HS-5 (cell line): ENCODE data around the gene CDH13.

Experiments
- DNase-seq: peaks from one replicate; pipeline ENCODE4 v3.0.0-alpha.2; 2012; ENCODE audit warnings: low read depth

Gene CDH13

DNA sequence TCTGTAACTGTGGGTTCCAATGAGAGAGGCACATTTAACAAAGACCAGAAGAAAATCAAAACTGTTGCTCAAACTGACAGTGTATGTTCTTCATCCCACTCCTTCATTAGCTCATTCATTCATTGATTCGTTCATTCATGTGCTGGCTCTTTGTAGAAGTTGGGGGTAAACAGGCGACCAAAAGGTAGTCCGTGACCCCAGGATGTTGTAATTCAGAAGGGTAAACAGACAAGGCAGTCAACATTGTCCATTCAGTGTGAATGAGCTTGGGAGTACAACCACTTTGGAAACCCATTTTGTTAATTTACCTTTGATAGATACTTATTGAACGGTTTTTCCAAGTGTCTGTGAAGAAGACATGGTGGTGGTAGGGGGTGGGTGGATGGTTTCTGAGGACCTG lies 26.1 kb downstream of the CDH13 start:
- no peak for DNase-seq

DNA sequence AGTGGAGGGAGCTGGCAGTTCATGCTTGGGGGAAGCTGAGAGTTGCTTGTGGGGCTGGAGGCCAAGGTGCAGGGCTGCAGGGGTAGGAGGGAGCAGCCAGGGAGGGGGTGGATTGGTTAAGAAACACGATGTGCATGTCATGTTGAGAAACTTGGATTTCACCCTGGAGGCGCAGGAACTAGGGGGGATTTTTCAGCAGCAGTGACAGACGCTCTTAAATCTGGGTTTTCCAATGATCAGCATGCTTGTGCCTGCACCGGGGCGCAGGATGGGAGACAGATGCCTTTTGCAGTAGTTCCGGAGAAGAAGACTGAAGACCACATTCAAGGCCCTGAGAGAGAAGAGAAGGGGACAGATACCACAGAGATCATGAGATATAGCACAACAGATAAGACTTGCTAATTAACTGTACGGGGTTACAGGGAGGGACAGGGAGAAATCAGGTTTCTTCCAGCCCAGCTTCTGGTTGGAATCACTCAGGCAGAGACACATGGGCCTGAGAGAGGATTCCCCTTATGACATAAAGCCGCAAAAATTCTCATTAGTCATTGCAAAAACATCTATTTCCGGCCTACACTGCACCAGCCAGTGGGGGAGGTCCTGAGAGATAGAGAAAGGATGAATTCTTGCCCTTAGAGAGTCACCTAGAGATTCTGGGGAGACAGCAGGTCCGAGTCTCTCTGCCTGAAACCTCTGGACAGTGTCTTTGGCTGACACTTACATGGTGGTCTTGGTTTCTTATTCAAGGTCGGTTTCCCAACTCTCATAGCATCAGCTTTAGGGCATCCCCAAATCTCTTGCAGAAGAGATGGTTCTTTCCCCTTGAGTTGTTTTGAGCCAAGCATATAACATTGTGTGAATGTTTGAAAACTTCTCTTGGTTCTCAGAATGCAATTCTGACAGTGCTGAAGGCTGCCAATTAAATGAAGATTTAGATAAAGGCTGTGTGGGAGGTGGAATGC lies 27.1 kb downstream of the CDH13 start:
- peak; percentile 79 for DNase-seq

DNA sequence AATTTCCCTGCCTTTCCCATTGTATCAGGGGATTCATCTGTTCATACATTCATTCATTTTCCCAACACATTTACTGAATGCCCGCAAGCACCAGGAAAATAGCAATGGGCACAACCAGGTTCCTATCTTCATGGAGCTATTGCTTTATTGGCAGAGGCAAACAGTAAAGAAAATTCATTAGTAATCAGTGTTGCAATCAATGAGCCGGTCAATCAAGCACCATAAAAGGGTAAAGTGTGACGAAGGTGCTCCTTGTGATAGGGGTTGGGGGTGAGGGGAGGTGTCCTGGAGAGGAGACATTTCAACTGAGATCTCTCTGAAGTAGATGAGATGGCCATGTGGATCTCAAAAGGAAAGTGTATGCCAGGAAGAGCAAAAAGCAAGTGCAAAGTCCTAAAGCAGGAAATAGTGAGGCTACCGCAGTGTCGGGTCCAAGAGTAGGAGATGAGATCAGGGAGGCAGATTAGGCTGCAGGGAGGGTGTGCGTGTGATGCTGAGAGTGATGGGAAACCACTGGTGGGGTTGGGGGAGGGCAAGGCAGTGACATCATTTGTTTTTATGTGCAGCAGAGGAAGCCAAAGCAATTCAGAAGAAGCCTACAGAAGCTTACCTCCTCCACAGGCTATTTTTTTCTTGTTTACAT lies 28.4 kb downstream of the CDH13 start:
- DNase-seq, result no peak

DNA sequence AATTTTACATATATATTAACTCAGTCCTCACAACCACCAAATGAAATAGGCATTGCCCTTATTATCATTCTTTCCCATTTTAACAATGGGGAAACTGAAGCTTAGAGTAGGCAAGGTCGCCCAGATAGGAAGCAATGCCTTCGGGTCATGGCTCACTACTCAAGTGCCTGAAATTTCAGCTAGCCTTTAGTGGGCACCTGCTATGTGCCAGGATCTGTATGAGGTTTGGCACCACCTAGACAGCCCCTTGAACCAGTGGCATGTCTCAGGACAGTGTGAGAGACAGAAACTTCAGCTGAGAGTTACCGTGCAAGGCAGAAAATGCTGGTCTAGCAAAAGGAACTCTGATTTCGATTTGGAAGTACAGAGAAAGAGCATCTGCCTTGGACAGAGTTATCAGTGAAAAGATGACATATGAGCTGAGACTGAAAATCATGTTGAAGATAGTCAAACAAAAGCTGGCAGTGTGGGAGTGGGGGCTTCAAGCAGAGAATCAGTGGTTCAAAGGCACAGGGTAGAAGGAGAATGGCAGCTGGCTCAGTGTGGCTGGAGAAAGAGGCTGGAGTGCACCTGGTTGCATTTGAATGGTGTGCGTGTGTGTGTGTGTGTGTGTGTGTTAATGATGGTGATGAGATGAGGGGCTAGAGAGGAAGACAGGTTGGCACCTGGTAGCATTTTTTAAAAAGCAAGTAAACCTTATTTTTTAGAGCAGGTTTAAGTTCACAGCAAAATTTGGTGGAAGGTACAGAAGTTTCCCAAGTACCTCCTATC lies 29.1 kb downstream of the CDH13 start:
- DNase-seq, result no peak

DNA sequence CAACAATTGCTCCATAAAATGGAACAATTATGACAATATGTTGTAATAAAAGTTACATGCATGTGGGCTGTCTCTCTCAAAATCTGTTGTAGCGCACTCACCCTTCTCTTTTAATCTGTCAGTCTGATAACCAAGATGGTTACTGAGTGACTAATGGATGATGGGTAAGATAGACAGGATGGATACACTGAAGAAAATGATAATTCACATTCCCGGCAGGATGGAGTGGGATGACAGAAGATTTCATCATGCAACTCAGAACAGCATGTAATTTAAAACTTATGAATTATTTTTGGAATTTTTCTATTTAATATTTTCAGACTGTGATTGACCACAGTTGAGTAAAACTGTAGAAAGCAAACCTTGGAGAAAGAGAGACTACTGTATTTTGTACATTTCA lies 30.5 kb downstream of the CDH13 start:
- no peak for DNase-seq

DNA sequence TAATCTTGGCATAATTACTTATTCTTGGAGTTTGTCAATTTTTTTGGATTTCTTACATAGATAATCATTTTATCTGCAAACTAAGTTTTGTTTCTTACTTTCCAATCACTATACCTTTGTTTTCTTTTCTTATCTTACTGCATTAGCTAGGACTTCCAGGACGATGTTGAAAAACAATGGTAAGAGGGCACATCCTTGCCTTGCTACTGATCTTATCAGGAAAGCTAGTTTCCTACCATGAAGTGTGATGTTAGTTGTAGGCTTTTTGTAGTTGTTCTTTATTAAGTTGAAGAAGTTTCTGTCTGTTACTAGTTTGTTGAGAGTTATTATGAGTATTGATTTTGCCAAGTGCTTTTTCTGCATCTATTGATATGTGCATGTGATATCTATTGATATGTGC lies 31.0 kb downstream of the CDH13 start:
- no peak for DNase-seq

DNA sequence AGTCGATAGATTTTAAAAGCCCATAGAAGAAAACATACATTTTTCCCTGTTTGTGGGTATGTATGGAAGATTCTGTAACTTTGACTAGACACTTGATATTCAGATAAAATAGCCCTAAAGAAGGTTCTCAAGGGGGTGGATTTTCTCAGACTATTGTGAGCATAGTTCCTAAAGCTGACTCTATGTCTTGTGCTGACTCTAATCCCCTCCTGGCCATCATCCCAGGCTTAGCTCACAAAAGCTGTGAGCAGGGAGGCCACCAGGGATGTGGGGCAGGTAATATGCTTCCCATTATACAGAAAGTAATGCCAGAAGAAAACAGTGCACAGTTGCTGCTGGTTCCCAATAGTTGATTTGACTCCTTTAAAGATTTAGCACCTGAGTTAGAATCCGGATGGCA lies 32.0 kb downstream of the CDH13 start:
- no peak for DNase-seq

DNA sequence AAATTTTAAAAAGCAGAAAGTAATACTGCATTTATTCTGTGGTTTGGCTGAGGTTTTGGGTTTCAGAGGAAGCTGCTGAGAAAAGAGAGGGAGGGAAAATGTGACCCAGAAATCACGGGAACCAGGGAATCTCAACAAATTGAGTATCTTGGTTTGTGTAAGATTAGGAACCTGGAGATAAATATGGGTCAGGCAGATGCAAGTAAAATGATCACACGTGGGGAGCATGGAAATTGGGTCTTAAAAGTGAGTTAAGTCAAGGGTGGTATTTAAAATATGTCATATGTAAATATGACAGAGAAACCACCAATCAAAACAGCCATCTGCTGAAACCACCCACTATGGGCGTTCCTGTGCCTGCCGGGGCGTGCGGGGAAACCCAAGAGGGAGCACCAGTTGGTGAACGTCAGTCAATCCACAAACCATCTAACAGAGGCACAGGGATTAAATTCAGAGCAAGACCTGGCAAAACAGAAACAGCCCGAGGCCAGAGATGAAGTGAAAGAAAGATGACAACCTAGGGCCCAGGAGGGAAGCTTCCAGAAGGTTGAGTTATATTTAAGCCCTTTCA lies 33.4 kb downstream of the CDH13 start:
- no peak for DNase-seq

DNA sequence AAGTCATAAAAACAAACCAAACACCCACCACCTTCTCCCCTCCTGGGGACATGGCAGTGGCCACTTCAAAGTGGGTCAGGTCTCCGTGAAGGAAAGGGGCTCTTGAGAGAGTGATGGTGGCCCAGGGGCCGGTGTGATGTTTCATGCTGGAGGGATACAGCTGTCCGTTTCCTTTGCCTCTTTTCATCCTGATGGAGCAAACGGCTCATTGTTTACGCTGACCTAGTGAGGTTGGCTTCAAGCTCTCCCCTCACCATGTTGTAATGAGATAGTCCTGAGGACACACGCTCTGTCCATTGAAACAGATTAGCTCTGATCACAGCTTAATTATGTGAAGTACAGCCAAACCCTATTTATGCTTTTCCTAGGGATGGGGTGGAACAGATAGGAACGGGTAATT lies 34.2 kb downstream of the CDH13 start:
- DNase-seq, result no peak

DNA sequence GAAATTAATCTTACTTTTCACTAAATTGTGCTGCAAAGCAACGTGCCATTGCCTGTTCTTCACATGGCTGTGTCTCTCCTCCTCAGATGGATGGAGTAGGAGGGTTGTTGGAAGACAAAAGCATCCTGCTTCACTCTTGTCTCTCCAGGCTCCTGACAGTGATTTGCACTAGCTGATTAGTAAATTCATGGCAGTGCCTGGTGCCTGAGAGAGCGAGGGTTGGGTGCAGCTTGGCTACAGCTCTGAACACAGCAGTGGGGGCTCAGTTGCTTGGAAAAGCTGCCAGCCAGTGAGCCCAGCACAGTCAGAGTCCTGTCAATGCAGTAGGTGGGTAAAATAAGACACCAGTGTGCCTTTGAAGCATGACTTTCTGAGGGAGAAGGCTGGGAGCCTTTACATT lies 37.4 kb downstream of the CDH13 start:
- no peak for DNase-seq

DNA sequence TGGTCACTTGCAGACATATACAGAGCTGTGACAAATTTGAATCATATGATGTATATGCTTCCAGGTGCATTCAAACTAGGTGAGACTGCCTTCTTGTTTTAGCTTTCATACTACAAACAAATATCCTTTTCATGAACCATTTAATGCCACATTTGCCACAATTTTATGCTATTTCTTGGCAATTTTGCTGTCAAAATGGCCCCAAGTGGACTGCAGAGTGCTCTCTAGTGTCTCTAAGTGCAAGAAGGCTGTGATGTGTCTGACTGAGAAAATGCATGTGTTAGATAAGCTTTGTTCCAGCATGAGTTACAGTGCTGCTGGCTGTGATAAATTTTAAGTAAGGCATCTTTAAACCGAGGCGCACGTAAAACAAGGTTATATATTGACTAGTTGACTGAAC lies 38.3 kb downstream of the CDH13 start:
- no peak for DNase-seq

DNA sequence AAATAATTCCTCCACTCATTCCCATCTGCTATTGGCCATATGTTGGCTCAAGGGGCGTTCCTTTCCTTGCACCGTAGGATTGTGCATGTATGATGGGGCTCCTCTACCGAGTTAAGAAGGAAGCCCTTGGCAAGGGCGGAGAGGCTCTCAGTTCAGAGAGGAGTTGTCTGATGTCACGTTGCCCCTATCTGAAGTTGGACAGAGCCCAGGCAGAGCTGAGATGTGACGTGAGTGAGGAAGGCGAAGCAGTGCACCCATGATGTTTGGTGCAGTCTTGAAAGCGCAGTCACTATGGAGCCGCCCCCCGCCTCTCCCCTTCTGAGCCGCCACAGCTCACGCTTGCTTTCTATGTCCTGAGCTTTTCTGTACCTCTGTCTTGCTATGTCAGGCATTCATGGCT lies 40.7 kb downstream of the CDH13 start:
- no peak for DNase-seq

DNA sequence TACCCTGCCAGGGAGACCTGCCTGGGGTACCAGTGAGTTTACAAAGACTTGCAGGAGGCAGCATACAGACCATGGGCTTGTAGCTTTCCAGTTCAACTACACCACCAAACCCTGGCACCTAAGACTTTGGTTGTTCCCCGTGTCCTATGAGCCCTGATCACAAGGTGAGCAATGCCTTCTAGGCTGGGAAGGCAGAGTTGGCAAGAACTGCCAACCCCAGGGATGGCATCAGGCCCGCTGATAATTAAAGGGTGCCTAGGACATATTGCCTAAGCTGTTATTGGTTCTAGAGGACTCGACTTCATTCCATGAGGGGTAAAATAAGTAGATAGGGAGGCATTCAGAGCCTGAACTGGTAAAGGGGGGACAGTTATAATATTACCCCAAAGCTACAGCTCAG lies 41.3 kb downstream of the CDH13 start:
- DNase-seq, result no peak

DNA sequence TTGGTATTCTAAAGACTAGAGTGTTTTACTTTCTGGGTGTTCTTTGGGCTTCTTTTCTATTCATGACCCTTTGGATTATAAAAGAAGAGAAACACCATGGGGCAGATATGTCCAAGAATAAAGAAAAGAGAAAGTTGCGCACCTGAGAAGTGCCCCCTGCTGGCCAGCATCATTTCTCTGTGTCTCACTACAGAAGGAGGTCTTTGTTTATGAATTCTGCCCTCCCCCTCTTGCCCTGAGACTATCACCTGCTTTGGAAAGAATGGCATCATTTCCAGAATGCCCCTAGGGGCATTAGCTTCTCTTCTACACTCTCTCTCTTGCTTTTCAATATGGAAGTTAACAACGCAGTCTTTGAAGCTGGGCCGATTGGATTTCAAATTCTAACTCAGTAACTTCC lies 45.0 kb downstream of the CDH13 start:
- DNase-seq, result no peak

DNA sequence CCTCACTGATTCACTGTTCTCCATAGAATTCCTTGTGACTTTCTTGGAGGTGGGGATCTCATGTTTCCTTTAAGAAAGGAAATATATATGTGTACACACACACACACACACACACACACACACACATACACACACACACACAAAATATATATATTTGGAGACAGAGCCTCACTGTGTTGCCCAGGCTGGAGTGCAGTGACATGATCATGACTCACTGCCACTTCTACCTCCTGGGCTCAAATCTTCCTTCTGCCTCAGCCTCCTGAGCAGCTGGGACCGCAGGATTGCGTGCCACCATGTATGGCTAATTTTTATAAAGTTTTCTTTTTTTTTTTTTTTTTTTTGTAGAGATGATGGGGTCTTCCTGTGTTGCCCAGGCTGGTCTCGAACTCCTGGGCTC lies 45.9 kb downstream of the CDH13 start:
- DNase-seq, result no peak

DNA sequence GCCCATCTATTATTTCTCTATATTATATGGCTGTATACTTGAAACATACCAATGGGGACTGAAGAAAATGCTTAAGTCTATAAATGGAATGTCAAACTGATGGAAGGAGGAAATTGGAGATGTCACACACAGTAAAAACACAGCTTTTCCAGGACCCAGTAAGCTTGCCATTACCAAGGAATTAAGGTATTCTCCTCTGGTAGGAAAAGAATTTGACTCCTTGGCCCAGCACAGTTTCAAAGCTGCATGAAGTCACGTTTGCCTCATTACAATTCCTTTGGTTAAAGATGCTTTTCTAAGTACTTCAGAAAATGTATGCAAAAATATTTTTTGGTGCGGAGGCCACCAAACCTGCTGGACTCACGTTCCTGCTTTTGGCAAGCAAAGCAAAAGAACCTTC lies 48.5 kb downstream of the CDH13 start:
- DNase-seq, result no peak

DNA sequence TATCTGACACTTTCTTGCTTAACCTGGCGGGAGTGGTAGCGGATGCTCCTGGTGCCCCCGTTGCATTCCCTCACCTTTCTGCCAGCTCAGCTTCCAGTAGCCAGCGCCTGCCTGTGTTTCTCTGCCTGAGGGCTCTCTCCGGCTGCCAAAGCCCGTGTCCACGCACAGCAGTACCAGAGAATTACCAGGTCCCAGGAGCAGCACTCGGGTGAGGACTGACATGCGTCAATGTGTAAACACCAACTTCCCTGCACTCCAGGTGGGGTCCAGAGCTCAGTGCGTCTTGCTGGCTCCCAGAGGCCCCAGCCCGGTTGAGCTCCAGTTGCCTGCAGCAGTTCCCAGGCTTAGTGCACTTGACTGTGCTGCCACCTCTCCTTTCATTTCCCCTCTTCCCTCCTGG lies 54.8 kb downstream of the CDH13 start:
- no peak for DNase-seq

DNA sequence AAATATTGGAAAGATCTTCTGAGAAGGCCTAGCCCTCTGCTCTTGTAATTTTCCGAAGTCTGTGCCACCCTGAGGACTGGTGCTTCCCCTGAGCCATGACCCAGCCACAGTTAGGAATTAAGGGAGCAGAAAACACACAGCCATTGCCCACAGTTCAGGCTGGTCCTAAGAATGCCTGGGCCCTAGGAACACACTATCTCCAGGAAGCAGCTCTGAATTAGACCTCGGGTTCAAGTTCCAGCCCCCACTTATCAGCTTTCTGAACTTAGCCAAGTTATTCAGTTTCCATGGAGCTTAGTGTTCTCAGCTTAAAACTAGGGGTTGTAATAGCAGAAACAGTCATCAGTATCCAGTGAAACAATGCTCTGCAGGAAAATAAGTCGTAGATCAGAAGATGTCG lies 56.0 kb downstream of the CDH13 start:
- no peak for DNase-seq

DNA sequence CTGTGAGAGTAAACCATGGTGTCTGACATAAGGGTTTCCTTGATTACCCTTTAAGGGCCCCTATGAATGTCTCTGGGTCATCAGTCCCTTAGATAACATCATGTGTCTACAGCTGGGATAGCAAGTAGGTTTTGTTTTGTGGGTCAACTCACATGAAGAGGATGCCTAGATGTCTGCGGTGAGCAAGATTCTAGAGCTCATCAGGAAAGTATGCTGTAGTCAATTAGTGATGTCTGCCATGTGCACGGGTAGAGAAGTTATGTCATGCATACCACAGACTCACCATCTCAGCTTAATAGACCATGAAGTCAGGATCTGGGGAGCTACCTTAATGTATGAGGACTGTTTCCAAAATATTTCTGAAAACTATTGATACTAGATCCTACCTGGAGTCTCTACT lies 57.5 kb downstream of the CDH13 start:
- no peak for DNase-seq

DNA sequence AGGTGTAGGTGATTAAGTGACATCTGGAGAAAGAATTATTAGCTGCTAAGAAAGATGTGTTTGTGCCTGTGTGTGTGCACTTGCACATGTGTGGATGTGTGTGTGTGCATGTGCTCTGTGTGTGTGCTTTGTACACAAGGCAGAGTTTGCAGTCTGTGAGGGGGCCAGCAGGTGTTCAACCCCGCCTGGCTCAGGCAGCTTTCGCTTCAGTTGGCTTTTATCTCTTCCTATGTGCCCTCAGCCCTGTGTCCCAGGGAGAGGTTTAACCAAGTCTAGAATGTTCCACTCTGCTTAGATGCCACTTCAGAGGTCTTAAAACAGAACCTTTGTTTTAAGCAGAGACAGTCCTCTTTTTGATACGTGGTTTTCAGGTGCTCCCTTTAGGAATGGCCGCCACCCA lies 58.8 kb downstream of the CDH13 start:
- DNase-seq, result no peak

DNA sequence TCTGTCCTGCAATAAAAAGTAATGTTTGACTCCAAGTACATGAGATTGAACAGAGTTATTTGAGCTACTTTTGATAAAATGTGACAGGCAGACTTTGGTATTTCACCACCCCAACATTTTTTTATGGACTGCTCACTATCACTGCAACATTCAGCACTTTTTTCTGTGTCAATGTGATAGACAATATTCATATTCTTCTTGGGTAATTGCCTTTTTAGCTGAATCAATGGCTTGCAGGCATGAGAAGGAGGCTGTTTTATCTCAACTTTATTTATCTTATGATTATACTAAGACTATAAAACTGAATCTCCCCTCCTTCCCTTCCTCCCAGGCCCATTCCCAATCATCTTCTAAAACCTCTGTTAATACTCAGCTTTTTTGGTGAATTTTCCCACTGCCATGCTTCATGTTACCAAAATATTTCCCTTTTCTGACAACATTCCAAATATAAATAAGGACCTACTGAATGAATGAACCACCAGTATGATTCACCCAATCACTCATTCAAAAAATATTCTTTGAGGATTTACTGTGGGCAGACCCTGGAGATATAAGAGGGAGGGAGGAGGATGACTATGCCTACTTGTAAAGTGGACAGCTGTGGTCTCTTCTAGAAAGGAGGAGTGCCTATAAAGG lies 67.6 kb downstream of the CDH13 start:
- DNase-seq, result peak; percentile 39

DNA sequence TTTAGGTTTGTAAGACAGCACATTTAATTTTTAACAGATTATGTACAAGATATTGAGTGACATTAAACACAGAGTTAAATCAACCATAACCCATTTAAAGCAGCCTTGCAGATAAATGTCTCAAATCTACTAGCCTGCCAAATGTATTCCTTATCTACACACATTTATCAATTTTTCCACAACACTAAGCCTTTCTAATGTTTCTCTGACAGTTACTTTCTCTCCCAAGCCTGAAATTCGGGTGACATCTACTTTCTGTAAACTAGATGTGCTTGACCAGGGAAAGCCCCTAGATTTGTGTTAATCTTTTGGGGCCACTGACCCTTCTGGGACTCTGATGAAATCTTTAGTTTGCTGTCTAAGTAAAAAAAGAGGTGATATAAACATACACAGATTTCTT lies 69.0 kb downstream of the CDH13 start:
- no peak for DNase-seq
